ENCODE data around the gene SELENON. TPM values are rescaled to one million over a fixed set of nuclear protein-coding genes. Genes with fewer than 3 reads are reported as not detected.
"Not testable (repeated sequence)": the region's sequence is repeated elsewhere in the genome, so short reads cannot be mapped to it uniquely, and the experiment has no call there.

The SELENON gene
- total and polyA plus RNA-seq, 10 of the 15 experiments (the other 5 are each of a cell fraction or from before 2014, with no cell fraction given): 0.07 to 5.1 (median 0.80) TPM

- SMC1A ChIA-PET (ENCODE audit: uncharacterized antibody, unreplicated experiment): interaction anchor here (0.9 to 1.6 kb wide), 4 partner anchors 9 to 180 kb away, joined by 3 to 8 read pairs (median 3); partner anchors contain the start of gene PAFAH2
- CTCF ChIA-PET: interaction anchor here (0.6 to 1.0 kb wide), 8 partner anchors 17 to 164 kb away, joined by 3 to 5 read pairs (median 4); partner anchors contain the start of gene PAFAH2
- H3K4me3 ChIP-seq: no peak overlapping the region
- H3K9me3 ChIP-seq (replicated peaks; ENCODE audit: control insufficient read depth, insufficient read depth, low read length): no peaks in the 10 kb centered on the region
- H3K4me1 ChIP-seq (ENCODE audit: control insufficient read depth, insufficient read depth, low read length): no peaks in the 10 kb centered on the region
- WGBS (ENCODE audit: insufficient coverage, insufficient replicate concordance, low lambda C conversion rate, missing lambda C conversion rate): 97% methylated on average over 1 of the region's 1 CpG
- TF ChIP-seq ZSCAN29 (IDR thresholded peaks at IDR 0.05): no peak
- no peak for TF ChIP-seq IKZF1 (conservative IDR thresholded peaks at IDR 0.05)
- TF ChIP-seq TBL1XR1 (IDR thresholded peaks at IDR 0.05; ENCODE audit: low read depth, low read length): no peak
- no peak for TF ChIP-seq NFXL1 (IDR thresholded peaks at IDR 0.05; ENCODE audit: borderline replicate concordance)
- TF ChIP-seq RAD21 (IDR thresholded peaks at IDR 0.05; ENCODE audit: insufficient read depth, low read depth, low read length): peak; percentile 49
- TF ChIP-seq, protein P1, sequence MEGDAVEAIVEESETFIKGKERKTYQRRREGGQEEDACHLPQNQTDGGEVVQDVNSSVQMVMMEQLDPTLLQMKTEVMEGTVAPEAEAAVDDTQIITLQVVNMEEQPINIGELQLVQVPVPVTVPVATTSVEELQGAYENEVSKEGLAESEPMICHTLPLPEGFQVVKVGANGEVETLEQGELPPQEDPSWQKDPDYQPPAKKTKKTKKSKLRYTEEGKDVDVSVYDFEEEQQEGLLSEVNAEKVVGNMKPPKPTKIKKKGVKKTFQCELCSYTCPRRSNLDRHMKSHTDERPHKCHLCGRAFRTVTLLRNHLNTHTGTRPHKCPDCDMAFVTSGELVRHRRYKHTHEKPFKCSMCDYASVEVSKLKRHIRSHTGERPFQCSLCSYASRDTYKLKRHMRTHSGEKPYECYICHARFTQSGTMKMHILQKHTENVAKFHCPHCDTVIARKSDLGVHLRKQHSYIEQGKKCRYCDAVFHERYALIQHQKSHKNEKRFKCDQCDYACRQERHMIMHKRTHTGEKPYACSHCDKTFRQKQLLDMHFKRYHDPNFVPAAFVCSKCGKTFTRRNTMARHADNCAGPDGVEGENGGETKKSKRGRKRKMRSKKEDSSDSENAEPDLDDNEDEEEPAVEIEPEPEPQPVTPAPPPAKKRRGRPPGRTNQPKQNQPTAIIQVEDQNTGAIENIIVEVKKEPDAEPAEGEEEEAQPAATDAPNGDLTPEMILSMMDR (IDR thresholded peaks at IDR 0.05 in 2 of 3, conservative IDR thresholded peaks at IDR 0.05 in 1 of 3; ENCODE audit: control insufficient read depth in 2 of 3, extremely low read depth in 1 of 3, insufficient read depth in 1 of 3, low read depth in 3 of 3, low read length in 3 of 3): peak; percentile 40 to 54 (median 50); a peak in 5 of 6 replicates
- peak; percentile 35; the same call in 1 of the 2 replicates for TF ChIP-seq SMC3 (IDR thresholded peaks at IDR 0.05; ENCODE audit: borderline replicate concordance, low read length)
- in situ Hi-C loops (cut with MboI) (no loop called here), intact Hi-C loops (cut with micrococcal nuclease; ENCODE audit: unreplicated experiment) (no loop called here)
- DNase-seq (ENCODE audit: low read depth, low spot score): no peak
- POLR2A ChIA-PET: no interaction called here
- ATAC-seq: peak; percentile 49; the same call in 2 of the 3 replicates
- no peak overlapping the region for H3K9ac ChIP-seq (ENCODE audit: control insufficient read depth, insufficient read depth, low read length)
- peaks cover 3 to 18% of the 10 kb centered on the region in 2 experiments for H3K36me3 ChIP-seq (ENCODE audit: control insufficient read depth in 2 of 2, insufficient read depth in 2 of 2, low read length in 1 of 2)
- H3K27ac ChIP-seq (ENCODE audit: control insufficient read depth, insufficient read depth): no peak overlapping the region
- no peaks in the 10 kb centered on the region for H3K79me2 ChIP-seq (ENCODE audit: control insufficient read depth, insufficient read depth, low read length)
- no peak overlapping the region for H2AFZ ChIP-seq (ENCODE audit: control insufficient read depth, low read depth, low read length)
- no peaks in the 10 kb centered on the region for H3K27me3 ChIP-seq (replicated peaks in 1 of 2; ENCODE audit: control insufficient read depth in 2 of 2, insufficient read depth in 2 of 2, low read length in 1 of 2)
- RAD21 ChIA-PET (ENCODE audit: unreplicated experiment): interaction anchor here (0.7 to 1.0 kb wide), 6 partner anchors 14 to 160 kb away, joined by 3 to 5 read pairs (median 3); partner anchors contain the start of gene PAFAH2
- no peak for FAIRE-seq
- BruUV-seq (replicated peaks): no TSS peak
- no peaks in the 10 kb centered on the region for H4K20me1 ChIP-seq (ENCODE audit: control insufficient read depth, insufficient read depth)
- H3K4me2 ChIP-seq (ENCODE audit: control insufficient read depth, insufficient read depth): no peak overlapping the region
Measured at GRCh38 chr1:25837262-25837875, 37.4 kb downstream of the SELENON start.

DNA sequence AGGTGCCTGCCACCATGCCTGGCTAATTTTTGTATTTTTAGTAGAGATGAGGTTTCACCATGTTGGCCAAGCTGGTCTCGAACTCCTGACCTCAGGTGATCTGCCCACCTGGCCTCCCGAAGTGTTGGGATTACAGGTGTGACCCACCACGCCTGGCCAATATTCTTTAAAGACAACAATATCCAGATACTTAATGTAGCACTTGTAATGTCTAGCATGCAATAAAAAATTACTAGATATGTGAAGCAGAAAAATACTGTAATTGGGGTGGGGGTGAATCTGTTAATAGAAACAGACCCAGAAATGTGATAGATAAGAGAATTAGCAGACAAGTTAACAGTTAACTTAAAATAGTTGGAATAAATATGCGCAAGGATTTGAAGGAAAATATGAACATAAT lies 39.8 kb downstream of the SELENON start:
- H3K27me3 ChIP-seq (replicated peaks in 1 of 2; ENCODE audit: control insufficient read depth in 2 of 2, insufficient read depth in 2 of 2, low read length in 1 of 2); FAIRE-seq; H3K4me1 ChIP-seq (ENCODE audit: control insufficient read depth, insufficient read depth, low read length); H3K9ac ChIP-seq (ENCODE audit: control insufficient read depth, insufficient read depth, low read length); H4K20me1 ChIP-seq (ENCODE audit: control insufficient read depth, insufficient read depth); intact Hi-C loops (cut with micrococcal nuclease; ENCODE audit: unreplicated experiment); BruUV-seq (replicated peaks); H3K4me2 ChIP-seq (ENCODE audit: control insufficient read depth, insufficient read depth); ATAC-seq; in situ Hi-C loops (cut with MboI); DNase-seq (ENCODE audit: low read depth, low spot score); H3K4me3 ChIP-seq; H3K27ac ChIP-seq (ENCODE audit: control insufficient read depth, insufficient read depth); H3K36me3 ChIP-seq (ENCODE audit: control insufficient read depth in 2 of 2, insufficient read depth in 2 of 2, low read length in 1 of 2); H3K79me2 ChIP-seq (ENCODE audit: control insufficient read depth, insufficient read depth, low read length); H3K9me3 ChIP-seq (replicated peaks; ENCODE audit: control insufficient read depth, insufficient read depth, low read length); H2AFZ ChIP-seq (ENCODE audit: control insufficient read depth, low read depth, low read length): not testable (repeated sequence)
- POLR2A ChIA-PET: interaction anchor here (0.6 to 0.9 kb wide), 2 partner anchors 17 to 20 kb away, joined by 3 read pairs; partner anchors contain the start of gene MTFR1L
- SMC1A ChIA-PET (ENCODE audit: uncharacterized antibody, unreplicated experiment): interaction anchor here (0.9 to 1.4 kb wide), 4 partner anchors 10 to 178 kb away, joined by 3 to 4 read pairs (median 3); partner anchors contain the start of gene PAQR7
- RAD21 ChIA-PET (ENCODE audit: unreplicated experiment): interaction anchor here (0.8 to 1.3 kb wide), 2 partner anchors 26 to 158 kb away, joined by 3 read pairs; partner anchors contain the start of gene PAFAH2
- WGBS (ENCODE audit: insufficient coverage, insufficient replicate concordance, low lambda C conversion rate, missing lambda C conversion rate): 96% methylated on average over 4 of the region's 4 CpGs
- CTCF ChIA-PET: interaction anchor here (0.9 to 2.7 kb wide), 3 partner anchors 55 to 158 kb away, joined by 3 to 15 read pairs (median 12); partner anchors contain the start of gene PAFAH2

Measured in GM12878 (cell line).